Memory B cell (primary cell): ENCODE measurements around the gene GPT2.
A peak's percentile ranks its signal among the peaks of the same experiment; 100 is the strongest.

ENCODE experiments used
- ATAC-seq: fragments of 150-1000 bp; cut with Tn5 transposase; 2 replicates; pipeline ENCODE4 v1.10.0; 2021; ENCODE audit warnings: low read depth, mild to moderate bottlenecking, moderate library complexity
- DNase-seq, 2 donors: peaks; one replicate each; pipeline ENCODE4 v3.0.0; 2022; ENCODE audit warnings: low spot score in 2 of 2
- H3K27ac Mint-ChIP-seq: one replicate; pipeline ENCODE4 v1.8.0; 2022; ENCODE audit warnings: mild to moderate bottlenecking, moderate library complexity, mixed read lengths
- H3K27me3 Mint-ChIP-seq: one replicate; pipeline ENCODE4 v1.8.0; 2022; ENCODE audit warnings: mixed read lengths
- H3K36me3 Mint-ChIP-seq: one replicate; pipeline ENCODE4 v1.8.0; 2022; ENCODE audit warnings: mild to moderate bottlenecking, mixed read lengths
- H3K4me1 Mint-ChIP-seq: one replicate; pipeline ENCODE4 v1.8.0; 2022; ENCODE audit warnings: mixed read lengths
- H3K4me3 Mint-ChIP-seq: one replicate; pipeline ENCODE4 v1.8.0; 2022; ENCODE audit warnings: mild to moderate bottlenecking, moderate library complexity, mixed read lengths
- H3K9me3 Mint-ChIP-seq: one replicate; pipeline ENCODE4 v1.8.0; 2022; ENCODE audit warnings: mixed read lengths

Gene GPT2

GRCh38 chr16:46898006-46898405 lies 13.8 kb downstream of the GPT2 start:
- DNase-seq = no peak
- Mint-ChIP-seq H3K4me1 (peaks cover 2% of the 10 kb centered on the region), H3K9me3 (no peaks in the 10 kb centered on the region), H3K36me3 (peaks cover 2% of the 10 kb centered on the region), H3K4me3 (no peak overlapping the region), H3K27me3 (no peaks in the 10 kb centered on the region), H3K27ac (no peak overlapping the region)
- no peak for ATAC-seq

- Mint-ChIP-seq H3K27me3 (no peaks in the 10 kb centered on the region), H3K9me3 (no peaks in the 10 kb centered on the region), H3K36me3 (peaks cover 2% of the 10 kb centered on the region), H3K27ac (no peak overlapping the region), H3K4me3 (no peak overlapping the region), H3K4me1 (peaks cover 2% of the 10 kb centered on the region)
- DNase-seq = no peak
- ATAC-seq = no peak
Observed at GRCh38 chr16:46899443-46900143, 15.4 kb downstream of the GPT2 start.

- ATAC-seq (no peak), DNase-seq (no peak)
- peaks cover 2% of the 10 kb centered on the region for H3K4me1 Mint-ChIP-seq
- H3K27me3 Mint-ChIP-seq = no peaks in the 10 kb centered on the region
- no peak overlapping the region for H3K4me3 Mint-ChIP-seq
- H3K9me3 Mint-ChIP-seq = no peaks in the 10 kb centered on the region
- H3K27ac Mint-ChIP-seq = no peak overlapping the region
- peaks cover 2% of the 10 kb centered on the region for H3K36me3 Mint-ChIP-seq
Observed at GRCh38 chr16:46900455-46901235, 16.5 kb downstream of the GPT2 start.

GRCh38 chr16:46901709-46902108 lies 17.5 kb downstream of the GPT2 start:
- Mint-ChIP-seq H3K36me3 (peaks cover 4% of the 10 kb centered on the region), H3K4me1 (peaks cover 3% of the 10 kb centered on the region), H3K27me3 (no peaks in the 10 kb centered on the region), H3K27ac (no peak overlapping the region), H3K4me3 (no peak overlapping the region), H3K9me3 (no peaks in the 10 kb centered on the region)
- DNase-seq (no peak), ATAC-seq (no peak)

- DNase-seq = no peak
- no peak overlapping the region for H3K4me3 Mint-ChIP-seq
- no peaks in the 10 kb centered on the region for H3K27me3 Mint-ChIP-seq
- H3K27ac Mint-ChIP-seq = no peak overlapping the region
- no peaks in the 10 kb centered on the region for H3K9me3 Mint-ChIP-seq
- no peak for ATAC-seq
- peaks cover 11% of the 10 kb centered on the region for H3K4me1 Mint-ChIP-seq
- peaks cover 2% of the 10 kb centered on the region for H3K36me3 Mint-ChIP-seq
Observed at GRCh38 chr16:46903255-46903905, 19.2 kb downstream of the GPT2 start.

GRCh38 chr16:46904471-46904870 lies 20.3 kb downstream of the GPT2 start:
- Mint-ChIP-seq H3K4me3 (no peak overlapping the region), H3K36me3 (peaks cover 2% of the 10 kb centered on the region), H3K9me3 (no peaks in the 10 kb centered on the region), H3K27ac (no peak overlapping the region), H3K4me1 (peaks cover 16% of the 10 kb centered on the region), H3K27me3 (no peaks in the 10 kb centered on the region)
- ATAC-seq (no peak), DNase-seq (no peak)

GRCh38 chr16:46906360-46907060 lies 22.3 kb downstream of the GPT2 start:
- peaks cover 2% of the 10 kb centered on the region for H3K36me3 Mint-ChIP-seq
- ATAC-seq (no peak), DNase-seq (no peak)
- H3K4me3 Mint-ChIP-seq = no peak overlapping the region
- H3K27ac Mint-ChIP-seq = no peak overlapping the region
- peaks cover 24% of the 10 kb centered on the region for H3K4me1 Mint-ChIP-seq
- H3K27me3 Mint-ChIP-seq = no peaks in the 10 kb centered on the region
- H3K9me3 Mint-ChIP-seq = no peaks in the 10 kb centered on the region

GRCh38 chr16:46907061-46907774 lies 23.1 kb downstream of the GPT2 start:
- H3K9me3 Mint-ChIP-seq = no peaks in the 10 kb centered on the region

GRCh38 chr16:46908540-46909372 lies 24.6 kb downstream of the GPT2 start:
- Mint-ChIP-seq H3K4me1 (peaks cover 41% of the 10 kb centered on the region), H3K9me3 (no peaks in the 10 kb centered on the region), H3K27ac (no peak overlapping the region), H3K36me3 (peaks cover 2% of the 10 kb centered on the region), H3K27me3 (no peaks in the 10 kb centered on the region), H3K4me3 (no peak overlapping the region)
- DNase-seq (peak; percentile 36 to 42), ATAC-seq (peak; percentile 21)

More at GRCh38 chr16:46907061-46907774, 23.1 kb downstream of the GPT2 start:
- Mint-ChIP-seq H3K27me3 (no peaks in the 10 kb centered on the region), H3K27ac (no peak overlapping the region), H3K4me3 (no peak overlapping the region), H3K4me1 (peaks cover 30% of the 10 kb centered on the region), H3K36me3 (peaks cover 2% of the 10 kb centered on the region)
- ATAC-seq (no peak), DNase-seq (no peak)

GRCh38 chr16:46911038-46911437 lies 26.9 kb downstream of the GPT2 start:
- H3K27me3 Mint-ChIP-seq = no peaks in the 10 kb centered on the region
- H3K9me3 Mint-ChIP-seq = no peaks in the 10 kb centered on the region
- H3K36me3 Mint-ChIP-seq = peaks cover 9% of the 10 kb centered on the region
- peak; percentile 72 for ATAC-seq
- H3K27ac Mint-ChIP-seq = peak overlapping the region; percentile 85
- peak in 1 of 2 donors; percentile 18 for DNase-seq
- peaks cover 54% of the 10 kb centered on the region for H3K4me1 Mint-ChIP-seq
- H3K4me3 Mint-ChIP-seq = peak overlapping the region; percentile 79

GRCh38 chr16:46911650-46912049 lies 27.5 kb downstream of the GPT2 start:
- peaks cover 55% of the 10 kb centered on the region for H3K4me1 Mint-ChIP-seq
- H3K27ac Mint-ChIP-seq = no peak overlapping the region

GRCh38 chr16:46914556-46915201 lies 30.5 kb downstream of the GPT2 start:
- Mint-ChIP-seq H3K4me1 (peaks cover 67% of the 10 kb centered on the region), H3K9me3 (no peaks in the 10 kb centered on the region), H3K36me3 (peaks cover 7% of the 10 kb centered on the region), H3K4me3 (no peak overlapping the region), H3K27ac (peak overlapping the region; percentile 69), H3K27me3 (no peaks in the 10 kb centered on the region)
- DNase-seq (no peak), ATAC-seq (no peak)

More at GRCh38 chr16:46911650-46912049, 27.5 kb downstream of the GPT2 start:
- Mint-ChIP-seq H3K4me3 (peak overlapping the region; percentile 79), H3K9me3 (no peaks in the 10 kb centered on the region), H3K36me3 (peaks cover 7% of the 10 kb centered on the region), H3K27me3 (no peaks in the 10 kb centered on the region)
- no peak for DNase-seq
- no peak for ATAC-seq
